Endothelial cell (in vitro differentiated cells): ENCODE measurements around the gene HEG1. TPM values are rescaled to one million over a fixed set of nuclear protein-coding genes. Genes with fewer than 3 reads are reported as not detected.

ENCODE experiments used
- DNase-seq: peaks from one replicate; pipeline ENCODE4 v3.0.0; 2021; ENCODE audit warnings: low spot score
- H3K27ac Mint-ChIP-seq: one replicate; pipeline ENCODE4 v1.8.0; 2021; ENCODE audit warnings: mixed read lengths, inconsistent platforms; ENCODE audit not compliant: unreplicated experiment
- H3K27me3 Mint-ChIP-seq: one replicate; pipeline ENCODE4 v1.8.0; 2021; ENCODE audit warnings: mild to moderate bottlenecking, moderate library complexity, mixed read lengths, inconsistent platforms; ENCODE audit not compliant: unreplicated experiment
- H3K36me3 Mint-ChIP-seq: one replicate; pipeline ENCODE4 v1.8.0; 2021; ENCODE audit warnings: mild to moderate bottlenecking, low read depth, mixed read lengths, inconsistent platforms; ENCODE audit not compliant: unreplicated experiment
- H3K4me1 Mint-ChIP-seq: one replicate; pipeline ENCODE4 v1.8.0; 2021; ENCODE audit warnings: mild to moderate bottlenecking, mixed read lengths, inconsistent platforms; ENCODE audit not compliant: unreplicated experiment
- H3K4me3 Mint-ChIP-seq: one replicate; pipeline ENCODE4 v1.8.0; 2021; ENCODE audit warnings: mild to moderate bottlenecking, mixed read lengths, inconsistent platforms; ENCODE audit not compliant: unreplicated experiment
- H3K9me3 Mint-ChIP-seq: one replicate; pipeline ENCODE4 v1.8.0; 2021; ENCODE audit warnings: mixed read lengths, inconsistent platforms; ENCODE audit not compliant: unreplicated experiment
- long read RNA-seq: library from polyadenylated mRNA; unstranded; transcript quantifications from one replicate; pipeline ENCODE4 v2.0.0, GENCODE V29; 2020; ENCODE audit not compliant: unreplicated experiment
- total RNA-seq: library from RNA; stranded (reverse); fragmentation: NEBNext Ultra II Directional; extraction: Animal tissue kit (Norgen Biotek cat#: 25700); gene quantifications from one replicate; pipeline ENCODE4 v1.2.1, GENCODE V29; 2021; ENCODE audit not compliant: unreplicated experiment
- TF ChIP-seq, protein P1 (sequence below): fragments of 200-600 bp; sonication (generic); IDR thresholded peaks from one replicate; pipeline ENCODE4 v1.5.0; 2021; ENCODE audit warnings: antibody characterized with exemption; ENCODE audit not compliant: unreplicated experiment

Gene HEG1, protein sequence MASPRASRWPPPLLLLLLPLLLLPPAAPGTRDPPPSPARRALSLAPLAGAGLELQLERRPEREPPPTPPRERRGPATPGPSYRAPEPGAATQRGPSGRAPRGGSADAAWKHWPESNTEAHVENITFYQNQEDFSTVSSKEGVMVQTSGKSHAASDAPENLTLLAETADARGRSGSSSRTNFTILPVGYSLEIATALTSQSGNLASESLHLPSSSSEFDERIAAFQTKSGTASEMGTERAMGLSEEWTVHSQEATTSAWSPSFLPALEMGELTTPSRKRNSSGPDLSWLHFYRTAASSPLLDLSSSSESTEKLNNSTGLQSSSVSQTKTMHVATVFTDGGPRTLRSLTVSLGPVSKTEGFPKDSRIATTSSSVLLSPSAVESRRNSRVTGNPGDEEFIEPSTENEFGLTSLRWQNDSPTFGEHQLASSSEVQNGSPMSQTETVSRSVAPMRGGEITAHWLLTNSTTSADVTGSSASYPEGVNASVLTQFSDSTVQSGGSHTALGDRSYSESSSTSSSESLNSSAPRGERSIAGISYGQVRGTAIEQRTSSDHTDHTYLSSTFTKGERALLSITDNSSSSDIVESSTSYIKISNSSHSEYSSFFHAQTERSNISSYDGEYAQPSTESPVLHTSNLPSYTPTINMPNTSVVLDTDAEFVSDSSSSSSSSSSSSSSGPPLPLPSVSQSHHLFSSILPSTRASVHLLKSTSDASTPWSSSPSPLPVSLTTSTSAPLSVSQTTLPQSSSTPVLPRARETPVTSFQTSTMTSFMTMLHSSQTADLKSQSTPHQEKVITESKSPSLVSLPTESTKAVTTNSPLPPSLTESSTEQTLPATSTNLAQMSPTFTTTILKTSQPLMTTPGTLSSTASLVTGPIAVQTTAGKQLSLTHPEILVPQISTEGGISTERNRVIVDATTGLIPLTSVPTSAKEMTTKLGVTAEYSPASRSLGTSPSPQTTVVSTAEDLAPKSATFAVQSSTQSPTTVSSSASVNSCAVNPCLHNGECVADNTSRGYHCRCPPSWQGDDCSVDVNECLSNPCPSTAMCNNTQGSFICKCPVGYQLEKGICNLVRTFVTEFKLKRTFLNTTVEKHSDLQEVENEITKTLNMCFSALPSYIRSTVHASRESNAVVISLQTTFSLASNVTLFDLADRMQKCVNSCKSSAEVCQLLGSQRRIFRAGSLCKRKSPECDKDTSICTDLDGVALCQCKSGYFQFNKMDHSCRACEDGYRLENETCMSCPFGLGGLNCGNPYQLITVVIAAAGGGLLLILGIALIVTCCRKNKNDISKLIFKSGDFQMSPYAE (N-terminal part only)
- total RNA-seq, result 17.1 TPM
- long read RNA-seq, result 0 reads

DNA sequence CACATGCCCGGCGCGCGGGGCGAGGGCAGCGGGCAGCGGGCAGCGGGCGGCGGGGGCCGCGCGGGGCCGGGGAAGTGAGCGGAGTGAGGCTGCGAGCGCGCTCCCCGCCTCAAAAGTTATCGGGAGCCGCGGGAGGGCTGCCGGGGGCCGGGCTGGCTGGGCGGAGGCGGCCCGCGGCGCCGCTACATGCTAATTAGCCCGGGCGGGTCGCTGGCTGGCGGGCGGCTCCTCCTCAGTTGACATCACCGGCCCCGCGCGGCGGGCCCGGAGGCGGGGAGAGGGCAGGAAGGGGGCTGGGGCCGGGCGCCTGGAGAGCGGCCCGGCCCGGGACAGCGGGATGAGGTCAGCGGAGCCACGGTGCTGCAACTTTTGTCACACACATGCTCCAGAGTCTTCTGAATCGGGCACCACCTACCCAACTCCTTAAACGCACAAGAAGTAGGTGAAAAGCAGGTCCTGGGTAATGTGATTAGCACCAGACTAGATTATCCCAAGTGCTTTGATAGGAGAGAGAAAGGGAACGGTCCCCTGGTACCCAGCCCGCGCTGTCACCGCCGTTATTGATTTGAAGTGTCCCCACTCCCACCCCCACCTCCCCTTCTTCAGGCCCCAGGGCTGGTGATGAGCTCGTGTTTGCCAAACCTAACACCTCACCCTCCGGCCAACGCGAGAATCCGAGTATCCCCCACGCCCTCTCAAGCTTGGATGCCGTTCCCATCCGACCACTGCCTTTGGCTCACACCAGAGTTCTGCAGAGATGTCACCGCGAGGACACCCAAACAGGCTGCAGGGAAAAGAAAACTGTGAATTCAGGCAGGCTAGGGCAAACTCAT is at the start of gene HEG1:
HEG1 (minus strand) TSS at position 85 of the 833 bp plus-strand sequence. CDS start 107 bp downstream, outside the sequence.
- peak; percentile 67 for DNase-seq
- TF ChIP-seq, protein P1, sequence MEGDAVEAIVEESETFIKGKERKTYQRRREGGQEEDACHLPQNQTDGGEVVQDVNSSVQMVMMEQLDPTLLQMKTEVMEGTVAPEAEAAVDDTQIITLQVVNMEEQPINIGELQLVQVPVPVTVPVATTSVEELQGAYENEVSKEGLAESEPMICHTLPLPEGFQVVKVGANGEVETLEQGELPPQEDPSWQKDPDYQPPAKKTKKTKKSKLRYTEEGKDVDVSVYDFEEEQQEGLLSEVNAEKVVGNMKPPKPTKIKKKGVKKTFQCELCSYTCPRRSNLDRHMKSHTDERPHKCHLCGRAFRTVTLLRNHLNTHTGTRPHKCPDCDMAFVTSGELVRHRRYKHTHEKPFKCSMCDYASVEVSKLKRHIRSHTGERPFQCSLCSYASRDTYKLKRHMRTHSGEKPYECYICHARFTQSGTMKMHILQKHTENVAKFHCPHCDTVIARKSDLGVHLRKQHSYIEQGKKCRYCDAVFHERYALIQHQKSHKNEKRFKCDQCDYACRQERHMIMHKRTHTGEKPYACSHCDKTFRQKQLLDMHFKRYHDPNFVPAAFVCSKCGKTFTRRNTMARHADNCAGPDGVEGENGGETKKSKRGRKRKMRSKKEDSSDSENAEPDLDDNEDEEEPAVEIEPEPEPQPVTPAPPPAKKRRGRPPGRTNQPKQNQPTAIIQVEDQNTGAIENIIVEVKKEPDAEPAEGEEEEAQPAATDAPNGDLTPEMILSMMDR, result no peak
- Mint-ChIP-seq H3K4me3 (peak within 1 kb of the TSS; percentile 90), H3K4me1 (peaks cover 35% of the 10 kb centered on the region), H3K27ac (peak within 1 kb of the TSS; percentile 58), H3K9me3 (no peaks in the 10 kb centered on the region), H3K36me3 (peaks cover 5% of the 10 kb centered on the region), H3K27me3 (peaks cover 9% of the 10 kb centered on the region)

DNA sequence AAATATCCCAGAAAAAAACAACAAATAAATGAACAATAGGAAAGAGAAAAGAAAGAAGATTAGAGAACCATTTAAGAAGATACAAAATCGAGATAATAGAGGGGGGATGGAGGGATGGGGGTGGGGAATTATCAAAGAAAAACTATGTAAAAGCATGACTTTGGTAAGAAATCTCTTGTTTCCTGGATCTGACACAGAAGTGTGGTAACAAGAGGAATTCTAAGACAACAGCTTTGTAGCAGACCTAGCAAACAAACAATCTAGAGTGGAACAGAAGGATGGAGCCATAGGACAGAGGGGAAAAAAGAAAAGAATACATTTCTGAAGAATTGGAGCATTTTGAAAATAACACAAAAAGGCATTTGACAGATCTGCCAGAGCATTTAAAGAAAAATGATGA is 49.3 kb upstream of the HEG1 start:
- Mint-ChIP-seq H3K4me1 (no peaks in the 10 kb centered on the region), H3K4me3 (no peak overlapping the region), H3K9me3 (no peaks in the 10 kb centered on the region), H3K27me3 (no peaks in the 10 kb centered on the region), H3K36me3 (no peaks in the 10 kb centered on the region), H3K27ac (no peak overlapping the region)
- DNase-seq, result no peak
- TF ChIP-seq, protein P1, result no peak

DNA sequence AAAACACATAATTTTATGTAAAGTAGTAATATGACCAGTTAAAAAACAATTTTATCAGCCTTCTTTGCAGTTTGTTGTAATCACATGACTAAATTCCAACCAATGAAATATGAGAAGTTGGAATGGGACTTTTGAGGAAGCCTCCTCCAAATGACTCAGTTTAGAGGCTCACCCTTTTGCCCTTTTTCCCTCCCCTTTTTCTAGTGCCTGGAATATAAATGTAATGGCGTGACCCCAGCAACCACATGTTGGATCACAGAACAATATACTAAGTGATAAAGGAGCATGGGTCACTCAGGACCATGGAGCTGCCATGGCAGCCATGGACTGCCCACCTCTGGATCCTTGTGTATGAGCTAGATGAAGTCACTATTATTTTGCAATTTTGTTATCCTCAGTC is 48.8 kb upstream of the HEG1 start:
- no peak overlapping the region for H3K27ac Mint-ChIP-seq
- no peak for DNase-seq
- H3K4me3 Mint-ChIP-seq, result no peak overlapping the region
- H3K4me1 Mint-ChIP-seq, result no peaks in the 10 kb centered on the region
- H3K36me3 Mint-ChIP-seq, result no peaks in the 10 kb centered on the region
- H3K27me3 Mint-ChIP-seq, result no peaks in the 10 kb centered on the region
- TF ChIP-seq, protein P1, result no peak
- H3K9me3 Mint-ChIP-seq, result no peaks in the 10 kb centered on the region

DNA sequence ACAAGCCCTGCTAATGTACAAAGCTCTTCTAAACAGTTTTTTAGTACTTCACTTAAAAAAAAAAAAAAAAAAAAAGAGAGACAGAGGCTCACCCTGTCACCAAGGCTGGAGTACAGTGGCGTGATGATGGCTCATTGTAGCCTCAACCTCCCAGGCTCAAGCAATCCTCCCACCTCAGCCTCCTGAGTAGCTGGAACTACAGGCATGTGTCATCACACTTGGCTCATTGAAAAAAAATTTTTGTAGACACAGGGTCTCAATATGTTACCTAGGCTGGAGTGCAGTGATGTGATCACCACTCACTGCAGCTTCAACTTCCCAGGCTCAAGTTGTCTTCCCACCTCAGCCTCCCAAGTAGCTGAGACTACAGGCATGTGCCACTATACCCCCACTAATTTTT is 47.6 kb upstream of the HEG1 start:
- no peaks in the 10 kb centered on the region for H3K36me3 Mint-ChIP-seq

More for the DNA sequence above, 47.6 kb upstream of the HEG1 start:
- Mint-ChIP-seq H3K4me1 (no peaks in the 10 kb centered on the region), H3K9me3 (no peaks in the 10 kb centered on the region), H3K4me3 (no peak overlapping the region), H3K27ac (no peak overlapping the region), H3K27me3 (no peaks in the 10 kb centered on the region)
- TF ChIP-seq, protein P1, result no peak
- no peak for DNase-seq
